K562 (cell line): ENCODE measurements around the gene ZC3H8. TPM values are rescaled to one million over a fixed set of nuclear protein-coding genes. Genes with fewer than 3 reads are reported as not detected.

ENCODE experiments used
- CCNT2 ChIP-seq: IDR thresholded peaks from 2 replicates; pipeline ENCODE4 v1.6.1; 2011; ENCODE audit warnings: borderline replicate concordance, low read depth, mild to moderate bottlenecking, moderate library complexity, mixed read lengths, low read length; ENCODE audit not compliant: insufficient read length; ENCODE audit errors: extremely low read depth
- CXXC5 ChIP-seq: fragments of 250-450 bp; sonication (Bioruptor Pico); IDR thresholded peaks from 2 replicates; pipeline ENCODE4 v1.8.0; 2022; ENCODE audit warnings: inconsistent platforms, mild to moderate bottlenecking, moderate library complexity
- FOXK2 ChIP-seq, 2 experiments: fragments of 450-650 bp; IDR thresholded peaks in 1 of 2; conservative IDR thresholded peaks in 1 of 2; 2 replicates each; pipeline ENCODE4 v1.6.1; 2016; ENCODE audit warnings: low read depth in 2 of 2, mild to moderate bottlenecking in 1 of 2
- PHTF2 ChIP-seq: fragments of 250-450 bp; sonication (Bioruptor Pico); IDR thresholded peaks from 2 replicates; pipeline ENCODE4 v1.5.0; 2021; ENCODE audit warnings: mild to moderate bottlenecking
- THAP7 ChIP-seq: fragments of 250-450 bp; sonication (Bioruptor Pico); IDR thresholded peaks from 2 replicates; pipeline ENCODE4 v1.5.0; 2021
- ZFP1 ChIP-seq: fragments of 450-650 bp; formaldehyde crosslinking; IDR thresholded peaks from 2 replicates; pipeline ENCODE4 v1.4.0; 2020; ENCODE audit warnings: mild to moderate bottlenecking, mixed read lengths
- ZNF79 ChIP-seq: fragments of 250-450 bp; sonication (Bioruptor Pico); IDR thresholded peaks from 2 replicates; pipeline ENCODE4 v1.4.0; 2020; ENCODE audit warnings: low read depth, mild to moderate bottlenecking, moderate library complexity
- polyA plus RNA-seq, 8 experiments: library from polyadenylated mRNA; depleted of rRNA in 4 of 8; stranded (reverse) in 5 of 8; unstranded in 3 of 8; fragments of >200 nt; fragmentation: Nextera tagmentation in 2 of 8; fragmentation: Illumina TruSeq in 1 of 8; extraction: Ambion mirVana in 2 of 8; extraction: Trizol in 1 of 8; gene quantifications; 2 replicates each; pipeline versions ENCODE4 v1.2.1 to v1.2.3, GENCODE V29; 2011 to 2014; ENCODE audit warnings: inconsistent platforms in 1 of 8, missing spikeins in 1 of 8
- total RNA-seq, 7 experiments: library from RNA; depleted of rRNA in 6 of 7; stranded (reverse); fragments of >200 nt in 6 of 7; fragmentation: Illumina TruSeq in 2 of 7; extraction: Trizol in 2 of 7; gene quantifications; 2 replicates each; pipeline versions ENCODE4 v1.2.1 to v1.2.3, GENCODE V29; 2011 to 2021; ENCODE audit warnings: low replicate concordance in 1 of 7
- TF ChIP-seq, protein P1 (sequence below), 3 experiments: fragments of 200-800 bp in 1 of 3; sonication (Bioruptor generic) in 1 of 3; sonication (generic) in 1 of 3; formaldehyde crosslinking in 1 of 3; IDR thresholded peaks; 2 replicates each; pipeline versions ENCODE4 v1.6.1 to v1.8.0; 2016 to 2022; ENCODE audit warnings: mild to moderate bottlenecking in 2 of 3, missing compliant biosample characterization in 2 of 3, missing genetic modification characterization in 2 of 3, missing genetic modification reagents in 1 of 3
- TF ChIP-seq, protein P2 (sequence below): IDR thresholded peaks from 2 replicates; pipeline ENCODE4 v1.6.1; 2012; ENCODE audit warnings: low read depth, low read length, improper control_type of control experiment, borderline replicate concordance
- TF ChIP-seq, protein P3 (sequence below): fragments of 450-650 bp; IDR thresholded peaks from 2 replicates; pipeline ENCODE4 v1.6.1; 2018; ENCODE audit warnings: mild to moderate bottlenecking, low read depth; ENCODE audit not compliant: partially characterized antibody

The ZC3H8 gene
- total and polyA plus RNA-seq, 9 of the 15 experiments (the other 6 are each of a cell fraction or from before 2014, with no cell fraction given): 11.6 to 41.5 (median 27.5) TPM

- TF ChIP-seq, protein P1, sequence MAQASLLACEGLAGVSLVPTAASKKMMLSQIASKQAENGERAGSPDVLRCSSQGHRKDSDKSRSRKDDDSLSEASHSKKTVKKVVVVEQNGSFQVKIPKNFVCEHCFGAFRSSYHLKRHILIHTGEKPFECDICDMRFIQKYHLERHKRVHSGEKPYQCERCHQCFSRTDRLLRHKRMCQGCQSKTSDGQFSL (CRISPR knock-in tag; IDR thresholded peaks at IDR 0.05): no peak
- TF ChIP-seq, protein P1 (tag; IDR thresholded peaks at IDR 0.05): no peak
- TF ChIP-seq, protein P2, sequence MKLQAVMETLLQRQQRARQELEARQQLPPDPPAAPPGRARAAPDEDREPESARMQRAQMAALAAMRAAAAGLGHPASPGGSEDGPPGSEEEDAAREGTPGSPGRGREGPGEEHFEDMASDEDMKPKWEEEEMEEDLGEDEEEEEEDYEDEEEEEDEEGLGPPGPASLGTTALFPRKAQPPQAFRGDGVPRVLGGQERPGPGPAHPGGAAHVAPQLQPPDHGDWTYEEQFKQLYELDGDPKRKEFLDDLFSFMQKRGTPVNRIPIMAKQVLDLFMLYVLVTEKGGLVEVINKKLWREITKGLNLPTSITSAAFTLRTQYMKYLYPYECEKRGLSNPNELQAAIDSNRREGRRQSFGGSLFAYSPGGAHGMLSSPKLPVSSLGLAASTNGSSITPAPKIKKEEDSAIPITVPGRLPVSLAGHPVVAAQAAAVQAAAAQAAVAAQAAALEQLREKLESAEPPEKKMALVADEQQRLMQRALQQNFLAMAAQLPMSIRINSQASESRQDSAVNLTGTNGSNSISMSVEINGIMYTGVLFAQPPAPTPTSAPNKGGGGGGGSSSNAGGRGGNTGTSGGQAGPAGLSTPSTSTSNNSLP: no peak
- no peak for TF ChIP-seq CCNT2
- TF ChIP-seq, protein P3, sequence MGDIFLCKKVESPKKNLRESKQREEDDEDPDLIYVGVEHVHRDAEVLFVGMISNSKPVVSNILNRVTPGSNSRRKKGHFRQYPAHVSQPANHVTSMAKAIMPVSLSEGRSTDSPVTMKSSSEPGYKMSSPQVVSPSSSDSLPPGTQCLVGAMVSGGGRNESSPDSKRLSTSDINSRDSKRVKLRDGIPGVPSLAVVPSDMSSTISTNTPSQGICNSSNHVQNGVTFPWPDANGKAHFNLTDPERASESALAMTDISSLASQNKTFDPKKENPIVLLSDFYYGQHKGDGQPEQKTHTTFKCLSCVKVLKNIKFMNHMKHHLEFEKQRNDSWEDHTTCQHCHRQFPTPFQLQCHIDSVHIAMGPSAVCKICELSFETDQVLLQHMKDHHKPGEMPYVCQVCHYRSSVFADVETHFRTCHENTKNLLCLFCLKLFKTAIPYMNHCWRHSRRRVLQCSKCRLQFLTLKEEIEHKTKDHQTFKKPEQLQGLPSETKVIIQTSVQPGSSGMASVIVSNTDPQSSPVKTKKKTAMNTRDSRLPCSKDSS: no peak
- no peak for TF ChIP-seq PHTF2 (CRISPR knock-in tag)
- TF ChIP-seq ZFP1 (CRISPR knock-in tag): no peak
- TF ChIP-seq THAP7 (CRISPR knock-in tag): no peak
- TF ChIP-seq ZNF79 (CRISPR knock-in tag): no peak
- no peak for TF ChIP-seq FOXK2 (conservative IDR thresholded peaks at IDR 0.05 in 1 of 2, IDR thresholded peaks at IDR 0.05 in 1 of 2; ENCODE audit: low read depth in 2 of 2)
- no peak for TF ChIP-seq CXXC5 (CRISPR knock-in tag)
- TF ChIP-seq, all 486 proteins: peak for 0
Observed at GRCh38 chr2:112189001-112189556, 65.8 kb downstream of the ZC3H8 start (continued).
